Measurements from ENCODE around the gene ICAM1.
A peak's percentile ranks its signal among the peaks of the same experiment; 100 is the strongest.

Gene ICAM1

DNA sequence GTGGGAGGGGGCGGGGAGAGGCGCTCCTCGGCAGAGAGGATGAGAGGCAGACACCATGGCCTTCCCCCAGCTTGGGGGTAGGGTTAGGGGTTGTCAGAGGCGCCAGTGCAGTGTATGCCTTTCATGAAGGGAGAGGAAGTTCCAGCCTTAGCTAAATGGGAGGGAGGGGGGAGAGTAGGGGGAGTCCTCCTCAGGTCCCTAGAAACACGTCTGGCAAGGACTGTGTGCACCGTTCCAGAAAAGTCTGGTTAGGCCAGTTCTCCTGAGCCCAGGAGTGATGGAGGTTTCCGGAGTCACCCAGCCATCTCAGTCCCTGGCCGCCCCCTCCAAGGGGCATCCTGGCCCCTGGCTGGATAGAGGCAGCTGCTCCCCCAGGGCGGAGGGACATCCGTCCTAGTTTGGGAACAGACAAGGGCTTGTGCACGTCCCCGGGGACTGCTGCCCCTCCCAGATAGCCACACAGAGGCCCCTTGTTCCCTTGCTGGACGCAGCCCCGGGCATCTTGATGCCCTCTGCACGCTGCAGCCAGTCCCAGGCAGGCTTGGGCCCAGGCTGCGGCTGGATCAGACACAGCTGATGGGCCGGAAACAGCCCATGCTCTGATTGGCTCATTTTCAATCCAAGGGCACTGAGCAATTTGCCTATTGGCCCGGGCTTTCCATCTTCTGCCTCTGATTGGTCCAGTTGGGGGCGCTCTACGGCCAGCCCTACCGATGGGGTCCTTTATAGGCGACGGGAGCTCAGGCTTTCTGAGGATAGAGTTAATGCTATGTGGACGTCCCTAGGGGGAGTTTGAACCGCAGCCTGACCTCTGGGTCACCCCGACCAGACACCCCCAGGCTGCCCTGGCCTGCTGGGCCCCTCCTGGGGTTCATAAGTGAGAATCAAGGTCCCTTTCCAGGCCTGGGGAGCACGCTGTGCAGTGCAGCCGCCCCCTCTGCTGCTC lies 43.6 kb upstream of the ICAM1 start:
- peak overlapping the region; percentile 34 for H3K4me3 ChIP-seq (ENCODE audit: low read length)
- TF ChIP-seq, protein P1, sequence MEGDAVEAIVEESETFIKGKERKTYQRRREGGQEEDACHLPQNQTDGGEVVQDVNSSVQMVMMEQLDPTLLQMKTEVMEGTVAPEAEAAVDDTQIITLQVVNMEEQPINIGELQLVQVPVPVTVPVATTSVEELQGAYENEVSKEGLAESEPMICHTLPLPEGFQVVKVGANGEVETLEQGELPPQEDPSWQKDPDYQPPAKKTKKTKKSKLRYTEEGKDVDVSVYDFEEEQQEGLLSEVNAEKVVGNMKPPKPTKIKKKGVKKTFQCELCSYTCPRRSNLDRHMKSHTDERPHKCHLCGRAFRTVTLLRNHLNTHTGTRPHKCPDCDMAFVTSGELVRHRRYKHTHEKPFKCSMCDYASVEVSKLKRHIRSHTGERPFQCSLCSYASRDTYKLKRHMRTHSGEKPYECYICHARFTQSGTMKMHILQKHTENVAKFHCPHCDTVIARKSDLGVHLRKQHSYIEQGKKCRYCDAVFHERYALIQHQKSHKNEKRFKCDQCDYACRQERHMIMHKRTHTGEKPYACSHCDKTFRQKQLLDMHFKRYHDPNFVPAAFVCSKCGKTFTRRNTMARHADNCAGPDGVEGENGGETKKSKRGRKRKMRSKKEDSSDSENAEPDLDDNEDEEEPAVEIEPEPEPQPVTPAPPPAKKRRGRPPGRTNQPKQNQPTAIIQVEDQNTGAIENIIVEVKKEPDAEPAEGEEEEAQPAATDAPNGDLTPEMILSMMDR (conservative IDR thresholded peaks at IDR 0.05; ENCODE audit: low read length): peak; percentile 13; the same call in 1 of the 2 replicates
- no peak for DNase-seq (ENCODE audit: low read depth)

- no peak overlapping the region for H3K4me3 ChIP-seq (ENCODE audit: low read length)
- TF ChIP-seq, protein P1 (conservative IDR thresholded peaks at IDR 0.05; ENCODE audit: low read length): no peak
- DNase-seq (ENCODE audit: low read depth): no peak
Observed at GRCh38 chr19:10228393-10228792, 42.5 kb upstream of the ICAM1 start.

DNA sequence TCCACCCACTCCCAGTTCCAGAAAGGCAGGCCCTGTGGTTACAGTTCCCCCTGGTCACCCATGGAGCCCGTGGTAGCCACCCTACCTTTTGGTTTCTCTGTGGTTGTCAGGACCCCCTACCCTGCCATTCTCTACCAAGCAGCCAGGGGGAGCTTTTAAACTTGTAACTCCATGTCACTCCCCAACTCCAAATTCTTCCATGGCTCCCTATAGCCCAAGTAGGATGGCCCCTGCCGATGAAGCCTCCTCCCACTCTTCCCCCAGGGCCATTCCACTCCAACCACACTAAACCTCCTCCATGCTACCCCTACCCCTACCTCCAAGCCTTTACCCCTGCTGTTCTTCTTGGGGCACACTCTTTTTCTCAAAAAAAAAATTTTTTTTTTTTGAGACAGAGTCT lies 42.0 kb upstream of the ICAM1 start:
- no peak overlapping the region; the same call in 1 of the 2 replicates for H3K4me3 ChIP-seq (ENCODE audit: low read length)
- DNase-seq (ENCODE audit: low read depth): peak; percentile 51
- TF ChIP-seq, protein P1 (conservative IDR thresholded peaks at IDR 0.05; ENCODE audit: low read length): peak; percentile 59

DNA sequence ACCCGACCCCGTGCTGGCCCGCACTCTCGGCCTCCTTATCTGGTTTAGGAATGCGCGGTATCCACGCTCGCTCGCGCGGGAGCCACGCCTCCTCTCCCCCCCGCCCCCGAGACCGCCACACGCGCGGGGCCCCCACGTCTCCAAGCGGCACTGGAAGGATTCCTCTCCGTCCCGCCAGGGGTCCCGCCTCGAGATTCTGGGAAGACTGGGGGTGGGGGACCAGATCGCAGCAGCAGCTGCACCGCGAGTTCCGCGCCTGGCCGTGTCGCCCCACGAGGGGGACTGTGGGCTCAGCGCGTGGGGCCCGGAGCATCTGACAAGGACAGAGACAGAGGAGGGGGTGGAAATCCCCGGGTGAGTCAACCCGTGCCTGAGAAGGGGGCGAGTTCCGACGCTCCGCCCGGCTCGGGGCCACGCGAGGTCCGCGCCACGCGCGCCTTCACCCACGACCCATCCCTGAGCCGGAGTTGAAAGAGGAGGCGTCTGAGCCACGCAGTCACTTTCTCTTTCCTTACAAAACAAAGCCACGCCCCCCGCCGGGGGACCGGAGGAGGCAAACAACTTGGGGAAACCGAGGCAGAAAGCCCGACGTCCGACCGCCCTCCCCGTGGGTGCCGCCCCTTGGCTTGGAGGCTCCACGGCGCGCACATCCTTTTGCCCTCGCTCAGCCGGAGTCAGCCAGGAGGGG lies 40.6 kb upstream of the ICAM1 start:
- peak; percentile 48 for DNase-seq (ENCODE audit: low read depth)
- TF ChIP-seq, protein P1 (conservative IDR thresholded peaks at IDR 0.05; ENCODE audit: low read length): no peak; the same call in 1 of the 2 replicates
- H3K4me3 ChIP-seq (ENCODE audit: low read length): peak overlapping the region; percentile 86

DNA sequence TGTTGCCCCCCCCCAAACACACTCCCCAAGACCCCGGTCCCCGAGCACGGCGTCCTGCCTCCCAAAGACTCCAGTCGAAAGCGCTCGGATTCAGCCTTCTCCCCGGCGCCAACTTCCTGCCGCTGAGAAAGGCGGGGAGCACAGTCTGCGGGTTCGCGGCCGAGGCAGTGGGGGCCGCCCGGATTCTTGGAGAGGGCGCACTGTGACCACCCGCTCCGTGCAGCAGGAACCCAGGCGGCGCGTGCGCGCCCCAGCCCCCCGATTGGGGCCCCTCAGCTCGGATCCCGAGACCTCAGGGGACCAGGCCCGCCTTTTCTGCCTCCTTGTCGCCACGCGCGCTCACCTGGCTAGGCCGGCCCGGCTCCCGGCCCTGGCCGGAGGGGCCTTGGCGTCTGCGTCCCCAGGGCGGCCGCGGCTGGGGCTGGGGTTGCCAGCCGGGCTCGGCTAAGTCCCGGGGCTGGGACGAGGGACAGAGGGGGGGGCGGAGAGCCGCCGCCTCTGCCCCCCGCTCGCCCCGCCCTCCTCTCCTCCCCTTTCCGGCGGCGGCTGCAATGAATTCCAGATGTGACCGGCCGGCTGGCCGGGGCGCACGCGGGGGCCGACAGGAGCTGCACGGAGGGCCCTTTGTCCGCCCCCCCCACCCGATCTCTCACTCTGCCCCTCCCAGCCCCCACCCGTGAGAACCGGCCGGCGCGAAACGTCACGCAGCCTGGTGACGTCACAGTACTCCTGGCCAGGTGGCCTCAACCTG lies 39.9 kb upstream of the ICAM1 start, which contains the start of gene S1PR2:
Gene S1PR2 (minus strand): TSS at position 471 of the 751 bp plus-strand sequence. CDS start 6,426 bp downstream, outside the sequence.
- peak within 1 kb of the TSS; percentile 86 for H3K4me3 ChIP-seq (ENCODE audit: low read length)
- TF ChIP-seq, protein P1 (conservative IDR thresholded peaks at IDR 0.05; ENCODE audit: low read length): no peak
- DNase-seq (ENCODE audit: low read depth): peak; percentile 71

DNA sequence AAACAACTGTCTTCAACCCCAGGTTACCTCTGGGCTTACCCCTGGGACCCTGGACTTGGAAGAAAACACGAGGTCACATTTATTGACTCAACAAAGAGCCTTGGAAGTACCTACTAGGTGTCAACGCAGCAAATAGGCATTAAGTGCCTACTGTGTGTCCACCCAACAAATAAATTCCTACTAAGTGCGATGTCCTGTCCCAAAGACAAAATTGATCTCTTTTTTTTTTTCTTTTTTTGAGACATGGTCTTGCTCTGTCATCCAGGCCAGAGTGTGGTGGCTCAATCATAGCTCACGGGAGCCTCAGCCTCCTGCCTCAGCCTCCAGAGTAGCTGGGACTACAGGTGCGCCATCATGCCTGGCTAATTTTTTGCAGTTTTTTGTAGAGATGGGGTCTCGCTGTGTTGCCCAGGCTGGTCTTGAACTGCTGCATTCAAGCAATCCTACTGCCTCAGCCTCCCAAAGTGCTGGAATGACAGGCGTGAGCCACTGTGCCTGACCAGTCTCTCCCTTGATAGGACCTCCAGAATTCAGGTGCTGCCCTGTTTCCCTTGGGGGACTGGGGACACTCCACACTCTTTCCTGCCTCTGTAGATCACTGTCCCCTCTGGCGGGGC lies 39.2 kb upstream of the ICAM1 start:
- no peak for DNase-seq (ENCODE audit: low read depth)
- TF ChIP-seq, protein P1 (conservative IDR thresholded peaks at IDR 0.05; ENCODE audit: low read length): no peak
- H3K4me3 ChIP-seq (ENCODE audit: low read length): peak overlapping the region; percentile 86
